Ureter (tissue), 1 donor: ENCODE data around the gene EYA4. TPM values are rescaled to one million over a fixed set of nuclear protein-coding genes. Genes with fewer than 3 reads are reported as not detected.

Experiments used
- DNase-seq: peaks from one replicate; pipeline ENCODE4 v3.0.0-alpha.2; 2020; ENCODE audit warnings: low spot score
- total RNA-seq: library from RNA; stranded (reverse); gene quantifications from one replicate; pipeline ENCODE4 v1.2.4, GENCODE V29; 2023
- donor health status: DM: yes; HTN: yes; CAD: no.

EYA4 gene
- total RNA-seq, 1 donor from 2014 or later: 4.1 TPM

GRCh38 chr6:133242637-133243585 lies 1.8 kb downstream of the EYA4 start:
- no peak for DNase-seq

GRCh38 chr6:133243723-133244305 lies 2.7 kb downstream of the EYA4 start:
- no peak for DNase-seq

- DNase-seq: no peak
Measured at GRCh38 chr6:133244519-133244918, 3.4 kb downstream of the EYA4 start.

- no peak for DNase-seq
Measured at GRCh38 chr6:133245007-133245406, 3.9 kb downstream of the EYA4 start.

GRCh38 chr6:133245422-133245903 lies 4.3 kb downstream of the EYA4 start:
- no peak for DNase-seq

- DNase-seq: no peak
Measured at GRCh38 chr6:133247581-133247980, 6.4 kb downstream of the EYA4 start.

- no peak for DNase-seq
Measured at GRCh38 chr6:133248241-133249001, 7.3 kb downstream of the EYA4 start.

GRCh38 chr6:133251688-133252087 lies 10.5 kb downstream of the EYA4 start:
- DNase-seq: no peak

GRCh38 chr6:133254552-133255228 lies 13.5 kb downstream of the EYA4 start:
- no peak for DNase-seq

- no peak for DNase-seq
Measured at GRCh38 chr6:133257545-133258105, 16.5 kb downstream of the EYA4 start.

GRCh38 chr6:133259561-133259960 lies 18.4 kb downstream of the EYA4 start:
- no peak for DNase-seq

GRCh38 chr6:133262804-133263203 lies 21.6 kb downstream of the EYA4 start:
- DNase-seq: no peak

GRCh38 chr6:133265066-133265465 lies 23.9 kb downstream of the EYA4 start:
- DNase-seq: no peak

- DNase-seq: no peak
Measured at GRCh38 chr6:133266186-133266585, 25.0 kb downstream of the EYA4 start.

GRCh38 chr6:133268621-133269020 lies 27.5 kb downstream of the EYA4 start:
- no peak for DNase-seq

GRCh38 chr6:133274813-133275212 lies 33.7 kb downstream of the EYA4 start:
- no peak for DNase-seq

- DNase-seq: no peak
Measured at GRCh38 chr6:133275213-133275612, 34.1 kb downstream of the EYA4 start.

GRCh38 chr6:133277228-133277899 lies 36.2 kb downstream of the EYA4 start:
- DNase-seq: no peak

- DNase-seq: no peak
Measured at GRCh38 chr6:133277900-133278545, 36.9 kb downstream of the EYA4 start.

GRCh38 chr6:133286765-133287164 lies 45.6 kb downstream of the EYA4 start:
- DNase-seq: no peak
